ENCODE data around the gene CHCHD4. TPM values are rescaled to one million over a fixed set of nuclear protein-coding genes. Genes with fewer than 3 reads are reported as not detected.
"Not testable (repeated sequence)": the region's sequence is repeated elsewhere in the genome, so short reads cannot be mapped to it uniquely, and the experiment has no call there.

The CHCHD4 gene
- total and polyA plus RNA-seq, 2 of the 8 experiments (the other 6 are each of a cell fraction or from before 2014, with no cell fraction given) = 15.0 to 22.3 TPM

DNA sequence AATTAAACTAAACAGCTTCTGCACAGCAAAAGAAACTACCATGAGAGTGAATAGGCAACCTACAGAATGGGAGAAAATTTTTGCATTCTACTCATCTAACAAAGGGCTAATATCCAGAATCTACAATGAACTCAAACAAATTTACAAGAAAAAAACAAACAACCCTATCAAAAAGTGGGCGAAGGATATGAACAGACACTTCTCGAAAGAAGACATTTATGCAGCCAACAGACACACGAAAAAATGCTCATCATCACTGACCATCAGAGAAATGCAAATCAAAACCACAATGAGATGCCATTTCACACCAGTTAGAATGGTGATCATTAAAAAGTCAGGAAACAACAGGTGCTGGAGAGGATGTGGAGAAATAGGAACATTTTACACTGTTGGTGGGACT lies 49.4 kb downstream of the CHCHD4 start:
- H3K14ac ChIP-seq (ENCODE audit: insufficient read length); H3K27me3 ChIP-seq (replicated peaks in 1 of 4; ENCODE audit: control insufficient read depth in 3 of 4, extremely low read depth in 1 of 4, insufficient read depth in 3 of 4, low read length in 3 of 4); H3K79me2 ChIP-seq (ENCODE audit: control insufficient read depth in 1 of 2, insufficient read depth in 2 of 2, low read length in 2 of 2); H2AFZ ChIP-seq (ENCODE audit: low read length); H4K20me1 ChIP-seq (replicated peaks in 1 of 2; ENCODE audit: control insufficient read depth in 1 of 2, insufficient read depth in 2 of 2, low read length in 2 of 2); CTCF ChIA-PET (ENCODE audit: partially characterized antibody); H4K91ac ChIP-seq (replicated peaks; ENCODE audit: insufficient read length, low read length); H3K23ac ChIP-seq (ENCODE audit: insufficient read length); H3K56ac ChIP-seq (replicated peaks; ENCODE audit: insufficient read length, low read depth, low read length); H2BK20ac ChIP-seq (ENCODE audit: low read length); H3K36me3 ChIP-seq (ENCODE audit: control insufficient read depth in 2 of 4, insufficient read depth in 4 of 4, low read length in 3 of 4); H3K18ac ChIP-seq (ENCODE audit: extremely low read depth, low read length); POLR2A ChIA-PET (ENCODE audit: partially characterized antibody); H2BK15ac ChIP-seq (ENCODE audit: low read length); H2BK120ac ChIP-seq (replicated peaks; ENCODE audit: low read depth, low read length); H2BK12ac ChIP-seq (ENCODE audit: low read depth, low read length); H3K4me1 ChIP-seq (replicated peaks in 1 of 4; ENCODE audit: control insufficient read depth in 3 of 4, insufficient read depth in 4 of 4, low read length in 3 of 4); FAIRE-seq; H3K79me1 ChIP-seq (ENCODE audit: low read depth, low read length); H3K23me2 ChIP-seq (ENCODE audit: low read depth, low read length); H3K4ac ChIP-seq (replicated peaks; ENCODE audit: insufficient read length, low read depth, low read length); H4K8ac ChIP-seq (ENCODE audit: extremely low read depth, insufficient read depth, low read length); H3K9ac ChIP-seq (replicated peaks in 1 of 4; ENCODE audit: extremely low read depth in 1 of 4, low read depth in 3 of 4, low read length in 3 of 4); DNase-seq (ENCODE audit: low read depth in 1 of 2, low spot score in 2 of 2); H4K5ac ChIP-seq (ENCODE audit: insufficient read length, low read depth, low read length); H3K4me2 ChIP-seq (ENCODE audit: insufficient read depth in 1 of 2, low read depth in 2 of 2, low read length in 2 of 2); H2BK5ac ChIP-seq (ENCODE audit: low read depth, low read length); H3K4me3 ChIP-seq (ENCODE audit: extremely low read depth in 1 of 4, insufficient read depth in 2 of 4, low read depth in 3 of 4, low read length in 4 of 4); H2AK5ac ChIP-seq (ENCODE audit: low read depth, low read length); H3K27ac ChIP-seq (ENCODE audit: low read depth, low read length): not testable (repeated sequence)
- H3K9me3 ChIP-seq (ENCODE audit: insufficient read depth in 2 of 2, low read depth in 1 of 2, low read length in 1 of 2) = peaks cover 8 to 19% of the 10 kb centered on the region in 2 experiments; a peak in 3 of 4 replicates
- 85% methylated on average over 3 of the region's 3 CpGs; no CpG with 5 or more reads in 1 of the 2 experiments for WGBS, 2 experiments (ENCODE audit: extremely low coverage in 1 of 2, insufficient coverage in 1 of 2, insufficient read length in 1 of 2, insufficient replicate concordance in 2 of 2, low coverage in 1 of 2, low lambda C conversion rate in 2 of 2, missing lambda C conversion rate in 1 of 2)

Data from H1 (cell line).